Middle frontal gyrus (tissue), 1 donor: Measurements from ENCODE around the gene IFNL2.

Experiments
- DNase-seq: peaks from one replicate; pipeline ENCODE4 v3.0.0-alpha.2; 2015; ENCODE audit warnings: low spot score; ENCODE audit errors: extremely low spot score

The IFNL2 gene

DNA sequence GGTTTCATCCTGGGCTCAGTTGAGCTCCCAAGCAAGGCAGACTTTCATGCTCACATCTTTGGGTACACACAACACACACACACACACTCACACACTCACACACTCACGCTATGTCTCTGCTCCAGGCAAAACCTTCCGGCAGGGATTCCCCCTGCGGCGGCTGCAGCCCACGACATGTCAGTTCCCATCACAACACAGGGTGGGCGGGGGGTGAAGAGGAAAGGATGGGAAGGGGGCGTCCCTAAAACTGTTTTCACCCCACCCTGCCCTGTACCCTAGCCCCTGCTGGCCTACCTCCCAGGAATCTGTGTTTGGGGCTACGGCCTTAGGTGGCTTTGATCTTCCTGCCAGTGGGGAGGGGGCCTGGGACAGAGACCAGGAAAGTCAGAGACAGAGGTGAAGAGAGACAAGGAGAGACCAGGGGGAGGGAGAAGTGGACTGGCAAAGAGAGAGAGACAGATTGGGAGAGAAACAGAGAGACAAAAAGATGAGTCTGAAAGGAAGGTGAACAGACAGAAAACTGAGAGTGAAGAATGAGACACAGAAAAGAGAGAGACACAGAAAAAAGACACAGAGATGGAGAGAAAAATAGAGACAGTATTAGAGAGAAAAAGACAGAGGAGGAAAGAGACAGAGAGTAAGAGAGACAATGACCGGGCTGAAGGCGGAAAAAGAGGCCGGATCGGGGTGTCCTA, 48.6 kb downstream of the IFNL2 start:
- no peak for DNase-seq

DNA sequence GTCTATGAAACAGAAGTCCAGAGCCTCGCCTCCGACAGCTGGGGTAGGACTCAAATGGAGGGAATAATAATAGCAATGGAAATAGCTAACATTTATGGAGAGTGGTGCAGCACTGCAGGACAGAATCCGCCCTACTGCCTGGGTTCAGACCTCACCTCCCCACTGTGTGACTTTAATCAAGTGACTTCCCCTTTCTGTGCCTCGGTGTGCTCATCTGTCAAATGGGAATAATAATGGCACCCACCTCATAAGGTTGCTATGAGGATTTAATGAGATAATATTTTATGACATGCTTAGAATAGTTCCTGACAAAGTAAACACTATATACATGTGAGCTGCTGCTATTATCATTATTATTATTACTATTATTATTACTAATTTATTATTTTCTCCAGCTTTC, 49.3 kb downstream of the IFNL2 start:
- no peak for DNase-seq

DNA sequence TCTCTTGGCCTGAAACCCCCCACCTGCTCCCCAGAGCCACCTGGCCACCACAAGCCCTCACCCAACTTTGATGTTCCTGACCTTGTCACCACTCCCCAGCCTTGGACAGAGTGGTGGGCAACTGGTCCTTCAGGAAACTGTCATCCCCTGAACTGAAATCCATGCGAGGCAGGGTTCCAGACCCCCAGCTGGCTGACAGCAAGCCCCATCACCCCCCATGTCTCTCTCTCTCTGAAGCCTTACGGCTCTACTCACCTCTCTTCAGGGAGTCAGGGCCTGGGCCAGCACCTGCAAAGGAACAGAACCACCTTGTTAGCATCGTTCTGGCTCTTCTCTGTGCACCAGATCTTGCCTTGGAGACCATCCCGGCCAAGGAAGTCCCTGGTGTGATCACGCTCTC, 49.9 kb downstream of the IFNL2 start:
- DNase-seq = no peak

DNA sequence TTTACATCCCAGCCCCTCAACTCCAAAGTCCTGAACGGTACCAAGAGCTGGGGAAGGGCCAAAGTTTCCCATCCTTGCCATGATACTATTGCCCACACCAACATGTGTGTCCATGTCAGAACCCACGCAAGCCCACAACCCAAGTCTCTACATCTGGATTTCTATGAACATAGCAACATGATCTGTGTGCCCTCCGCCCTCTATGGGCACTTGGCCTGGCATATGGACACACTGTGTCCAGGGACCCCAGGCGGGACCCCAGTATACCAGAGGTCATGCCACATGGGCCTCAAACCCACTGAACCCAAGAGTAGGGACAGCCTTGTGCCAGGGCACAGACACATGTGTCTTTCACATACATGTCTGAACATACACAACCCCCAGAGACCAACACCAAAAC, 50.5 kb downstream of the IFNL2 start:
- DNase-seq = no peak

DNA sequence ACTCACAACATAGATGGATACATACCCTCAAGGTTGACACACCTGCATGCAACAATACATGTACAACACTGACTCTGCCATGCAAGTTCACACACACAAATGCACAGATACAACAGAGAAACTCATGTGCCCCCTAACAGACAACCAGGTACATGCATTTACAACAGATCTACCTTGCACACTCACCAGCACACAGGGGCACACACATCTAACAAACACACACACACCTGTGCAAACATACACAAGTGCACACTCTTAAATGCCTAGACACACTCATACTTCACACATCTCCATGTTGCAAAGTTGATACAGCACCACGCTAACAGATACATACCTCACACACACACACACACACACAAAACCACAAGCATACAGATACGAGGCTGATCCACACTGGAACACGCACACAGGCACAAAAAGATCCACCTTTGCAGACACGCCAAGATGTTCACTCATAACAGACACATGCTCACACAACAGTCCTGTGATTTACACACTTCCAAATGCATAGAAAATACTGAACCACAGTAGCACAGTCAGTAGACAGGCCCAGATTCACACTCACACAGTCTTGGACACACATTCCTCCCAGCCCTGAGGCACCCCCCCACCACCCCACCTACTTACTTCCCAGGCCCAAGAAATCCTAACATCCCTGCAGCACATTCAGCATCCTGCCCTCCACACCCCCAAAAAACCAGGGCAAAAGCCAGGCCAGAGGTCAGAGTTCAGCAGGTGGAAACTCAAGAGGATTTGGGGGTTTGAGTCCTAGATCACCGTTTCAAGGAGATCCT, 51.1 kb downstream of the IFNL2 start:
- no peak for DNase-seq
